NCI-H524 treated with DMSO at 0.1 percent for 48 hours (cell line): ENCODE data around the gene PRAC2.

Source experiments
- DNase-seq: peaks from one replicate; lab custom pipeline; 2025; lab: John Stamatoyannopoulos, UW

PRAC2 gene

GRCh38 chr17:48755356-48755755 is 32.4 kb downstream of the PRAC2 start:
- no peak for DNase-seq

- DNase-seq: no peak
Observed at GRCh38 chr17:48756830-48757251, 33.9 kb downstream of the PRAC2 start.

- no peak for DNase-seq
Observed at GRCh38 chr17:48757524-48757961, 34.6 kb downstream of the PRAC2 start.

GRCh38 chr17:48759288-48759687 is 36.3 kb downstream of the PRAC2 start:
- no peak for DNase-seq

GRCh38 chr17:48760411-48760810 is 37.4 kb downstream of the PRAC2 start:
- DNase-seq: no peak

- no peak for DNase-seq
Observed at GRCh38 chr17:48761114-48761513, 38.1 kb downstream of the PRAC2 start.

- no peak for DNase-seq
Observed at GRCh38 chr17:48767263-48767774, 44.3 kb downstream of the PRAC2 start.

- DNase-seq: no peak
Observed at GRCh38 chr17:48769009-48769675, 46.2 kb downstream of the PRAC2 start.

GRCh38 chr17:48770954-48771353 is 48.0 kb downstream of the PRAC2 start:
- DNase-seq: no peak

GRCh38 chr17:48773245-48773644 is 50.3 kb downstream of the PRAC2 start:
- DNase-seq: no peak
